K562 treated with DMSO at 1 percent for 24 hours (cell line): Measurements from ENCODE around the gene SLC5A6. TPM values are rescaled to one million over a fixed set of nuclear protein-coding genes. Genes with fewer than 3 reads are reported as not detected.

ENCODE experiments used
- total RNA-seq: library from RNA; unstranded; fragments of 300-600 nt; gene quantifications from 2 replicates; pipeline ENCODE4 v1.2.3, GENCODE V29; 2022; ENCODE audit warnings: low read depth; ENCODE audit not compliant: insufficient read depth

Gene SLC5A6
- 34.1 and 34.6 TPM in 2 replicates for total RNA-seq

DNA sequence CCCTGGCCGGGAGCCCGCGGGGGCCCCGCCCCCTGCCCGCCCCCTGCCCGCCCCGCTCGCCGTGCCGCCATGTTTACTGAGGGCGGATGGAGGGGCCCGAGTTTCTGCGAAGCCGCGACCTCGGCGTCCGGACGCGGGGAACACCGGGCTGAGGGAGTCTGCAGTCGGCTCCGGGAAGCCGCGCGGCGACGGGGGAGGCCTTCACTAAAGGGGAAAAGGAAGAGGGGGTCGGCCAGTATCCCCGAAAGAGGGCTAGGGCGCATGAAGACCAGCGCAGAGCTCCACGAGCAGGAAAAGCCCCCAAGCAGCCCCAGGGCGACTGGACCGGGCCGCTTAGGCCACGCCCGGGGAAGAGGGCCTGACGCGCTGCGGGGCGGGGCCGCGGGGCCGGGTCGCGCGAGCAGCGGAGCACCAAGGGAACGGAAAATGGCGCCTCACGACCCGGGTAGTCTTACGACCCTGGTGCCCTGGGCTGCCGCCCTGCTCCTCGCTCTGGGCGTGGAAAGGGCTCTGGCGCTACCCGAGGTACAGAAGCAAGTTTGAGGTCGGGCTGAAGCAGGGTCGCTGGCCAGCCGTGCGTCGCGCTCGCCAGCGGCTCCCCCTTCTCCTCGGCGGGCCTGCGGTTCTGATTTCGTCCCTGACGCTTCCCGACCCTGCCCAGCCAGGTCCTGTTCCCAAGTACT lies at the start of gene SLC5A6, which contains the start of gene ATRAID:
Gene SLC5A6, minus strand, starts transcription at position 326 of the 683 bp plus-strand sequence. CDS start 4,618 bp downstream, outside the sequence.
Gene ATRAID, plus strand, starts transcription at position 99 of the 683 bp plus-strand sequence. Its CDS starts 328 bp downstream, at position 427.

DNA sequence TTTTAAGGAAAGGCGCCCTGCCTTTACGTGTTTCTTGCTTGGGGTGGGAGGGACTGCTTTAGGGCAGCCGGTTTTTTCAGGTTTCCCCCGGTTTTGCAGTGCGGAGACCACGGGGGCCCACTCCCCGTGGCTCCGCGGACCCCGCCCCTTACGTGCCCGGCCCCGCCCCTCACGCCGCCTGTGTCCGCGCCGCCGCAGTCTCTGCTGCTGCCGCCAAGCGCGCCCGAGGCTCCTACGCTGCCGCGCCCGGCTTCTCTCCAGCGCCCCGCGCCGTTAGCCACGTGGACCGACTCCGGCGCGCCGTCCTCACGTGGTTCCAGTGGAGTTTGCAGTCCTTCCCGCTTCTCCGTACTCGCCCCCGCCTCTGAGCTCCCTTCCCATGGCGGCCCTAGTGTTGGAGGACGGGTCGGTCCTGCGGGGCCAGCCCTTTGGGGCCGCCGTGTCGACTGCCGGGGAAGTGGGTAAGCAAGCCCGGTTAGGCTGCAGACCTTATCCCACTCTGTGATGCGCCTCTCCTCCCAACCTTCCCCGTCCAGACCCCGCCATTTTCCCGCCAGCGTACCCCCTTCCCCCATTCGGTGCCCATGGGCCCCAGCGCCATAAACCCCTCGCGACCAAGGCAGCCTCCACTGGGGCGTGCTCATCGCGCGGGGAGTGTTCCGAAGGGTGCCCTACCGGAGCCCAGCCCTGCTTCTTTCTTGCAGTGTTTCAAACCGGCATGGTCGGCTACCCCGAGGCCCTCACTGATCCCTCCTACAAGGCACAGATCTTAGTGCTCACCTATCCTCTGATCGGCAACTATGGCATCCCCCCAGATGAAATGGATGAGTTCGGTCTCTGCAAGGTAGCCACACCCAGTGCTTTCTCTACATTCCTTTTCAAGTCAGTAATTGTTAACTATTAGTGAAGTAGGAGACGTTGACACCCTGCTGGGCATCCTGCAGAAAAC lies 5.4 kb upstream of the SLC5A6 start, which contains the start of gene CAD:
Gene CAD, plus strand, starts transcription at position 197 of the 949 bp plus-strand sequence. Its CDS starts 183 bp downstream, at position 380.

Other genes starting within 250 kb of the SLC5A6 start
- 56.8 and 61.9 TPM in 2 replicates for gene MAPRE3, start 241.6 kb downstream of the SLC5A6 start, total RNA-seq
- gene TMEM214, start 179.3 kb downstream of the SLC5A6 start, total RNA-seq, result 113 and 117 TPM in 2 replicates
- 39.3 and 43.3 TPM in 2 replicates for gene AGBL5, start 160.6 kb downstream of the SLC5A6 start, total RNA-seq
- 226 and 237 TPM in 2 replicates for gene OST4, start 140.6 kb downstream of the SLC5A6 start, total RNA-seq
- 4.9 and 5.4 TPM in 2 replicates for gene EMILIN1, start 133.7 kb downstream of the SLC5A6 start, total RNA-seq
- 18.6 and 18.8 TPM in 2 replicates for gene KHK, start 125.5 kb downstream of the SLC5A6 start, total RNA-seq
- gene CGREF1, start 93.1 kb downstream of the SLC5A6 start, total RNA-seq, result 0.29 and 0.39 TPM in 2 replicates
- 0.23 and 0.66 TPM in 2 replicates for gene ABHD1, start 88.5 kb downstream of the SLC5A6 start, total RNA-seq
- 102 and 109 TPM in 2 replicates for gene PREB, start 77.6 kb downstream of the SLC5A6 start, total RNA-seq
- not detected in 2 replicates for gene PRR30, start 72.9 kb downstream of the SLC5A6 start, total RNA-seq
- gene TCF23, start 63.3 kb downstream of the SLC5A6 start, total RNA-seq, result not detected in 2 replicates
- 99.2 and 103 TPM in 2 replicates for gene ATRAID, start 227 bp downstream of the SLC5A6 start, total RNA-seq
- gene CAD, start 5.1 kb upstream of the SLC5A6 start, total RNA-seq, result 45.7 and 49.5 TPM in 2 replicates
- 2.3 and 2.8 TPM in 2 replicates for gene SLC30A3, start 50.8 kb upstream of the SLC5A6 start, total RNA-seq
- gene DNAJC5G, start 63.2 kb upstream of the SLC5A6 start, total RNA-seq, result 0.30 TPM in 1 of 2 replicates, not detected in the other
- not detected in 2 replicates for gene TRIM54, start 70.2 kb upstream of the SLC5A6 start, total RNA-seq
- gene UCN, start 96.2 kb upstream of the SLC5A6 start, total RNA-seq, result 5.5 and 11.2 TPM in 2 replicates
- gene MPV17, start 110.8 kb upstream of the SLC5A6 start, total RNA-seq, result 64.7 and 77.2 TPM in 2 replicates
- 48.9 and 53.5 TPM in 2 replicates for gene GTF3C2, start 144.5 kb upstream of the SLC5A6 start, total RNA-seq
- gene EIF2B4, start 158.1 kb upstream of the SLC5A6 start, total RNA-seq, result 60.9 and 61.9 TPM in 2 replicates
- 89.8 and 91.5 TPM in 2 replicates for gene SNX17, start 158.3 kb upstream of the SLC5A6 start, total RNA-seq
- 16.2 and 19.4 TPM in 2 replicates for gene ZNF513, start 168.5 kb upstream of the SLC5A6 start, total RNA-seq
- gene PPM1G, start 197.3 kb upstream of the SLC5A6 start, total RNA-seq, result 120 and 121 TPM in 2 replicates
- gene NRBP1, start 216.4 kb upstream of the SLC5A6 start, total RNA-seq, result 68.5 and 71.1 TPM in 2 replicates
- 2.4 and 3.1 TPM in 2 replicates for gene KRTCAP3, start 230.1 kb upstream of the SLC5A6 start, total RNA-seq